ENCODE results near the gene CCDC192.
"Not testable (repeated sequence)": the region's sequence is repeated elsewhere in the genome, so short reads cannot be mapped to it uniquely, and the experiment has no call there.

CCDC192 gene

DNA sequence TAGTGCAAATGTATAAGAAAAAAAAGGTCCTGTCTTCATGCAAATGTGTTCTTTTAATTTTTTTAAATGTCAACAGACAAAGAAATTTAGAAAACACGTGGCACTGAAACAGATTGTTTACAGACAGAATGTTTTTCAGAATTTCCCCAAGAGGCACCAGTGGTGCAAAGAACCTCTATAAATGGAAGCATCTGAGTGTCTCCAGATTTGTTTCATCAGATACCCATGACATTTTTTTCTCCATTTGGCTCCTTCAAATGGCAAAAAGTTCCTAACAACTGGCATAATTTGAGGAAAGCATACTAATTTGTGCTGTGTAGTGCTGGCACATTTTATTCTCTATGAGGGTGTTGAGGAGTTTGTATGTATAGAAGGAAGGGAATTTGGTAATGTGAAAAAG, 15.0 kb downstream of the CCDC192 start:
- in situ Hi-C loops (cut with HindIII; ENCODE audit: low pct_ligation_motif_present, low sequenced_read_pairs), result no loop called here
- no peak for DNase-seq
- TF ChIP-seq, protein P1, sequence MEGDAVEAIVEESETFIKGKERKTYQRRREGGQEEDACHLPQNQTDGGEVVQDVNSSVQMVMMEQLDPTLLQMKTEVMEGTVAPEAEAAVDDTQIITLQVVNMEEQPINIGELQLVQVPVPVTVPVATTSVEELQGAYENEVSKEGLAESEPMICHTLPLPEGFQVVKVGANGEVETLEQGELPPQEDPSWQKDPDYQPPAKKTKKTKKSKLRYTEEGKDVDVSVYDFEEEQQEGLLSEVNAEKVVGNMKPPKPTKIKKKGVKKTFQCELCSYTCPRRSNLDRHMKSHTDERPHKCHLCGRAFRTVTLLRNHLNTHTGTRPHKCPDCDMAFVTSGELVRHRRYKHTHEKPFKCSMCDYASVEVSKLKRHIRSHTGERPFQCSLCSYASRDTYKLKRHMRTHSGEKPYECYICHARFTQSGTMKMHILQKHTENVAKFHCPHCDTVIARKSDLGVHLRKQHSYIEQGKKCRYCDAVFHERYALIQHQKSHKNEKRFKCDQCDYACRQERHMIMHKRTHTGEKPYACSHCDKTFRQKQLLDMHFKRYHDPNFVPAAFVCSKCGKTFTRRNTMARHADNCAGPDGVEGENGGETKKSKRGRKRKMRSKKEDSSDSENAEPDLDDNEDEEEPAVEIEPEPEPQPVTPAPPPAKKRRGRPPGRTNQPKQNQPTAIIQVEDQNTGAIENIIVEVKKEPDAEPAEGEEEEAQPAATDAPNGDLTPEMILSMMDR (IDR thresholded peaks at IDR 0.05; ENCODE audit: low read depth, low read length, missing control alignments), result no peak
- Histone ChIP-seq H3K27me3 (replicated peaks) (no peaks in the 10 kb centered on the region), H3K27ac (no peak overlapping the region), H3K36me3 (replicated peaks) (no peaks in the 10 kb centered on the region), H3K4me3 (ENCODE audit: low read depth, low read length) (no peak overlapping the region)

- no peaks in the 10 kb centered on the region for H3K36me3 ChIP-seq (replicated peaks)
- H3K27me3 ChIP-seq (replicated peaks), result no peaks in the 10 kb centered on the region
- H3K4me3 ChIP-seq (ENCODE audit: low read depth, low read length), result no peak overlapping the region
- DNase-seq, result peak; percentile 12
- no peak overlapping the region for H3K27ac ChIP-seq
- in situ Hi-C loops (cut with HindIII; ENCODE audit: low pct_ligation_motif_present, low sequenced_read_pairs), result no loop called here
- TF ChIP-seq, protein P1 (IDR thresholded peaks at IDR 0.05; ENCODE audit: low read depth, low read length, missing control alignments), result no peak
Measured at GRCh38 chr5:127723571-127723970, 20.4 kb downstream of the CCDC192 start.

DNA sequence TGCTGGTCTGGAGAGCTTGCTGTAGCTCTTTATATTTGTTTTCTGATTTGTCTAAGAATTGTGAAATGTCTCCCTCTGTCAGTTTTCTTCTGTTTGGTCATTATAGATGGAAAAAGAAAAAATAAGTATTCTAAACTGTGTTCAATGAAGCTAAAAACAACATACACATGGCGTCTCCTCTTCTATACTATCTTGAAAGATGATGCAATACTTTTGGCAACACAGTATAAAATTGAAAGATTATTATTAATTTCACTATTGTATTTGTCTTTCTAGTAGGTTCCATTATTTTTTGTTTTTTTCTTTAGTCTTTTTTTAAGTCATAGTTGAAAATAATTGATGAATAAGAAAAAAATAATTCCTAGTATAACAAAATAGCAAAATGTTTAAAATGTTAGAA, 22.5 kb downstream of the CCDC192 start:
- in situ Hi-C loops (cut with HindIII; ENCODE audit: low pct_ligation_motif_present, low sequenced_read_pairs), result no loop called here
- H3K27me3 ChIP-seq (replicated peaks), result no peaks in the 10 kb centered on the region
- no peak overlapping the region for H3K4me3 ChIP-seq (ENCODE audit: low read depth, low read length)
- H3K36me3 ChIP-seq (replicated peaks), result no peaks in the 10 kb centered on the region
- no peak overlapping the region for H3K27ac ChIP-seq
- TF ChIP-seq, protein P1 (IDR thresholded peaks at IDR 0.05; ENCODE audit: low read depth, low read length, missing control alignments), result no peak
- no peak for DNase-seq

DNA sequence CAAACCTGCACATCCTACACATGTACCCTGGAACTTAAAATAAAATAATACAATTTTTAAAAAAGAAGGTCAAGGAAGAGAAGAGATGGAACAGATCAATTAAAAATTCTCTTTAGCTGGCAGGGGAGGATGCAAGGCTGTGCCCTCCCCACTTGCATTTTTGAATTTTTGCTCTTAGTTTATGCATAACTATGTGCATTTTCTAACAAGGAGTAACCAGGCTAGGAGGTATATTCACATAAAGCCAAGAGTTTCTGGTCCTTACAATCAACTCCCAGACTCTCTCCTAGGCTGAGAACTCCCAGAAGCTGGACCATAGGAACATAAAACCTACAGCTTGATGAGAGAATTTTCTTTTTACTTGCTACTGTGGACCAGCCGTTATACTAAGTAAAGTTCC, 29.8 kb downstream of the CCDC192 start:
- no peak overlapping the region for H3K4me3 ChIP-seq (ENCODE audit: low read depth, low read length)
- no peak for DNase-seq
- no peaks in the 10 kb centered on the region for H3K27me3 ChIP-seq (replicated peaks)
- TF ChIP-seq, protein P1 (IDR thresholded peaks at IDR 0.05; ENCODE audit: low read depth, low read length, missing control alignments), result no peak
- H3K36me3 ChIP-seq (replicated peaks), result no peaks in the 10 kb centered on the region
- in situ Hi-C loops (cut with HindIII; ENCODE audit: low pct_ligation_motif_present, low sequenced_read_pairs), result no loop called here
- H3K27ac ChIP-seq, result no peak overlapping the region

- in situ Hi-C loops (cut with HindIII; ENCODE audit: low pct_ligation_motif_present, low sequenced_read_pairs); H3K36me3 ChIP-seq (replicated peaks); DNase-seq; H3K27me3 ChIP-seq (replicated peaks); H3K27ac ChIP-seq; H3K4me3 ChIP-seq (ENCODE audit: low read depth, low read length): not testable (repeated sequence)
Measured at GRCh38 chr5:127739348-127739747, 36.2 kb downstream of the CCDC192 start.

- no peak overlapping the region for H3K27ac ChIP-seq
- DNase-seq, result no peak
- H3K4me3 ChIP-seq (ENCODE audit: low read depth, low read length), result no peak overlapping the region
- no peaks in the 10 kb centered on the region for H3K36me3 ChIP-seq (replicated peaks)
- H3K27me3 ChIP-seq (replicated peaks), result no peaks in the 10 kb centered on the region
- in situ Hi-C loops (cut with HindIII; ENCODE audit: low pct_ligation_motif_present, low sequenced_read_pairs), result no loop called here
- TF ChIP-seq, protein P1 (IDR thresholded peaks at IDR 0.05; ENCODE audit: low read depth, low read length, missing control alignments), result no peak
Measured at GRCh38 chr5:127739807-127740384, 36.7 kb downstream of the CCDC192 start.
